CD4-positive, alpha-beta memory T cell (primary cell): ENCODE measurements around the gene B9D1. TPM values are rescaled to one million over a fixed set of nuclear protein-coding genes. Genes with fewer than 3 reads are reported as not detected.

Experiments used
- CTCF ChIA-PET: fragments of 350-600 bp; sonication (Branson Sonifier 250); formaldehyde crosslinking; loops from one replicate; lab custom pipeline; 2021; ENCODE audit warnings: inconsistent platforms; ENCODE audit not compliant: partially characterized antibody; lab: Charles Lee
- POLR2A ChIA-PET: fragments of 350-600 bp; sonication (Branson Sonifier 250); formaldehyde crosslinking; loops from one replicate; lab custom pipeline; 2021; ENCODE audit not compliant: partially characterized antibody; lab: Charles Lee
- DNase-seq, 5 donors: peaks; one replicate each; pipeline versions ENCODE4 v3.0.0 to v3.0.0-alpha.2; 2020 to 2022; ENCODE audit warnings: mixed read lengths in 1 of 5
- H3K27ac ChIP-seq: one replicate; pipeline ENCODE4 v1.7.0; 2013; ENCODE audit warnings: low read depth, low read length
- H3K27me3 ChIP-seq: 2 replicates; pipeline ENCODE4 v1.7.0; 2013; ENCODE audit warnings: mild to moderate bottlenecking, low read length, moderate library complexity; ENCODE audit not compliant: insufficient read depth
- H3K36me3 ChIP-seq: 2 replicates; pipeline ENCODE4 v1.7.0; 2013; ENCODE audit warnings: mild to moderate bottlenecking, low read length, moderate library complexity; ENCODE audit not compliant: insufficient read depth
- H3K4me1 ChIP-seq: 2 replicates; pipeline ENCODE4 v1.7.0; 2013; ENCODE audit warnings: mild to moderate bottlenecking, low read length, moderate library complexity; ENCODE audit not compliant: insufficient read depth
- H3K4me3 ChIP-seq, 2 donors: one replicate each; pipeline ENCODE4 v1.7.0; 2013; ENCODE audit warnings: low read length in 2 of 2, mild to moderate bottlenecking in 1 of 2
- H3K9me3 ChIP-seq, 2 donors: one replicate each; pipeline ENCODE4 v1.7.0; 2013; ENCODE audit warnings: low read length in 2 of 2, control low read depth in 1 of 2; ENCODE audit not compliant: control insufficient read depth in 1 of 2
- H3K27ac Mint-ChIP-seq, 7 donors: one replicate each; pipeline ENCODE4 v1.8.0; 2020 to 2021; ENCODE audit warnings: mixed read lengths in 7 of 7, mild to moderate bottlenecking in 6 of 7, inconsistent platforms in 3 of 7, moderate library complexity in 3 of 7
- H3K27me3 Mint-ChIP-seq, 2 donors: one replicate each; pipeline ENCODE4 v1.8.0; 2020 to 2021; ENCODE audit warnings: mixed read lengths in 2 of 2
- H3K36me3 Mint-ChIP-seq, 2 donors: one replicate each; pipeline ENCODE4 v1.8.0; 2020 to 2021; ENCODE audit warnings: mixed read lengths in 2 of 2, inconsistent platforms in 1 of 2, mild to moderate bottlenecking in 1 of 2
- H3K4me1 Mint-ChIP-seq, 4 donors: one replicate each; pipeline ENCODE4 v1.8.0; 2020 to 2021; ENCODE audit warnings: mixed read lengths in 4 of 4, mild to moderate bottlenecking in 1 of 4
- H3K4me3 Mint-ChIP-seq, 8 donors: one replicate each; pipeline ENCODE4 v1.8.0; 2020 to 2021; ENCODE audit warnings: mixed read lengths in 8 of 8, mild to moderate bottlenecking in 7 of 8, moderate library complexity in 6 of 8, inconsistent platforms in 3 of 8
- H3K9me3 Mint-ChIP-seq, 8 donors: one replicate each; pipeline ENCODE4 v1.8.0; 2020 to 2021; ENCODE audit warnings: mixed read lengths in 8 of 8, mild to moderate bottlenecking in 5 of 8, inconsistent platforms in 3 of 8, moderate library complexity in 1 of 8
- intact Hi-C: fragments of 100-400 bp; cut with micrococcal nuclease; formaldehyde crosslinking; loops from one replicate; pipeline ENCODE4 v1.15.1; 2023
- polyA plus RNA-seq, 2 donors: library from polyadenylated mRNA; unstranded; fragments of 300-500 nt; fragmentation: Illumina TruSeq; gene quantifications; one replicate each; pipeline ENCODE4 v1.2.3, GENCODE V29; 2021
- total RNA-seq, 2 experiments: library from RNA; stranded (reverse); gene quantifications; one replicate each; pipeline ENCODE4 v1.2.3, GENCODE V29; 2021

B9D1 gene
- total and polyA plus RNA-seq, 4 experiments from 2014 or later = 0.29 to 2.8 (median 2.5) TPM; not detected in 1

DNA sequence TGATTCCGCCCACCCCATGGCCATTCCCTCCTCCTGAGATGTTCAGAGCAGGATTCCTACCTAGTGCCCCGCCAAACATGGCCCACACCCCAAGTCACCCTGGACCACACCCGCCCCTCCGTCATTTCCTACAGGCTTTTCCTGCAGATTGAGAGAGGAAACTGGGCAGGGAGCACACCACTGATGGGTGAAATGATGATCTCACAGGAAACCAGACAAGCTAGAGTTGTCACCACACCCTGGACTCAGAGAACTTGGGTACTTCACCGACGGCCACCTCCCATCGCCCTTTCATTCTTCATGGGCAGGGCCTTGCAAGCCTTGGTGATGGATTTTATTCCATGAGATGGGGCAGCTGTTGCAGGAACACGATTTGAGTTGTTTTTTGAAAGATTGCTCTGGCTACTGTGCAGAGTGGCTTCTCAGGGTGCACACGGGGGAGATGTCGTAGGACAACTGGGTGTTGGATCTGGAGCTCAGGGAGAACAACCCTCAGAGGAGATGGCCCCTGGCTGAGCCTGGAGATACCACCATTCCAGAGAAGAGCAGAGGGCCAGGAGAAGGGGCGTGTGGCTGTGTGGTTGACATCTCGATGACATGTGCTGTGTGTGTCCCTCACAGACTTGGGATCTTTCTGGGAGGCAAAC, 7.4 kb upstream of the B9D1 start:
- peak; percentile 45 to 69 (median 65) for DNase-seq

DNA sequence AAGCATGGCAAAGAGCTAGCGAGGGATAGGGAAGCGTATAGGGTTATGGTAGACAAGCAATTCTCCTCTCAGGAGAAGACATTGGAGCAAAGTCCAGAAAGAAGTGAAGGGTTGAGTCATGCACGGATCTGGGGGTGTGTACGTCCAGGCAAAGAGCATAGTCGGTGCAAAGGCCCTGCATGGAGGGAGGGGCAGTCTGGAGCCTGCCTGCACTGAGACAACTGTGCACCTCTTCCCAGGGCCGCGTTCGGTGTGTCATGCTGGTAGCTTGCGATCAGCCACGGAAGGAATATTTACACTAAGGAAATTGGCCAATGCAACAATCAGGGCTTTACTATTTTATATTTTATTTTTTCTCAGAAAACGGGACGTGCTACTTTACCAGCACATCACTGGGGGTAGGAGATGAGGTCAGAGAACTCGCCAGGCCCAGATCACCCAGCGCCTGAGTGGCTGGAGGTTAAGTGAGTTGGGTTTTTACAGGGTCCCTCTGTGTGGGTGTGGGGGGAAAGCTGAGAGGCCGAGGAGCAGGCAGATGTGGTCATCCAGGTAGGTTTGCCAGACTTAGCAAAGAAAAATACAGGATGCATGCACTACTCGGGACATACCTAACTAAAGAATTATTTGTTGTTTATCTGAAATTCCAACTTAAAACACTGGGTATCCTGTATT, 6.7 kb upstream of the B9D1 start:
- H3K9me3 ChIP-seq = no peaks in the 10 kb centered on the region
- no peaks in the 10 kb centered on the region for H3K27me3 ChIP-seq
- Mint-ChIP-seq H3K27me3 (no peaks in the 10 kb centered on the region), H3K36me3 (peaks cover 0 to 2% of the 10 kb centered on the region in 2 donors), H3K9me3 (peaks cover 0 to 2% (median 0%) of the 10 kb centered on the region in 8 donors), H3K27ac (peak overlapping the region; percentile 91 to 99 (median 97)), H3K4me3 (peak overlapping the region in 7 of 8 donors; percentile 37 to 85 (median 82)), H3K4me1 (peaks cover 27 to 56% (median 44%) of the 10 kb centered on the region in 4 donors)
- no peak for DNase-seq
- H3K4me1 ChIP-seq = peaks cover 47% of the 10 kb centered on the region
- H3K27ac ChIP-seq = peak overlapping the region; percentile 37
- no peaks in the 10 kb centered on the region for H3K36me3 ChIP-seq
- no peak overlapping the region for H3K4me3 ChIP-seq
- CTCF ChIA-PET = interaction anchor here (0.9 to 3.3 kb wide), 3 partner anchors 9 to 78 kb away, joined by 4 to 13 read pairs (median 4); partner anchors contain the start of gene MAPK7
- POLR2A ChIA-PET = interaction anchor here (1.0 to 3.8 kb wide), 5 partner anchors 9 to 403 kb away, joined by 3 to 25 read pairs (median 3); partner anchors contain the start of gene MAPK7
- intact Hi-C loops = no loop called here

More for the DNA sequence above, 7.4 kb upstream of the B9D1 start:
- Mint-ChIP-seq H3K4me1 (peaks cover 30 to 58% (median 46%) of the 10 kb centered on the region in 4 donors), H3K9me3 (peaks cover 0 to 2% (median 0%) of the 10 kb centered on the region in 8 donors), H3K36me3 (peaks cover 0 to 2% of the 10 kb centered on the region in 2 donors), H3K27ac (peak overlapping the region; percentile 91 to 99 (median 97)), H3K4me3 (peak overlapping the region; percentile 62 to 85 (median 82)), H3K27me3 (no peaks in the 10 kb centered on the region)
- Histone ChIP-seq H3K36me3 (no peaks in the 10 kb centered on the region), H3K4me1 (peaks cover 47% of the 10 kb centered on the region), H3K27ac (peak overlapping the region; percentile 37), H3K27me3 (no peaks in the 10 kb centered on the region), H3K9me3 (no peaks in the 10 kb centered on the region), H3K4me3 (peak overlapping the region; percentile 8 to 39)
- ChIA-PET POLR2A (interaction anchor here (0.8 to 3.8 kb wide), 6 partner anchors 7 to 402 kb away, joined by 3 to 25 read pairs (median 3); partner anchors contain the start of genes B9D1 and MAPK7), CTCF (interaction anchor here (0.7 to 3.3 kb wide), 3 partner anchors 8 to 78 kb away, joined by 4 to 13 read pairs (median 5); partner anchors contain the start of gene MAPK7)
- intact Hi-C loops = loop anchor here (1.0 to 10.0 kb wide), 2 partner anchors 8 to 515 kb away; partner anchors contain the start of genes MAPK7 and PRPSAP2

DNA sequence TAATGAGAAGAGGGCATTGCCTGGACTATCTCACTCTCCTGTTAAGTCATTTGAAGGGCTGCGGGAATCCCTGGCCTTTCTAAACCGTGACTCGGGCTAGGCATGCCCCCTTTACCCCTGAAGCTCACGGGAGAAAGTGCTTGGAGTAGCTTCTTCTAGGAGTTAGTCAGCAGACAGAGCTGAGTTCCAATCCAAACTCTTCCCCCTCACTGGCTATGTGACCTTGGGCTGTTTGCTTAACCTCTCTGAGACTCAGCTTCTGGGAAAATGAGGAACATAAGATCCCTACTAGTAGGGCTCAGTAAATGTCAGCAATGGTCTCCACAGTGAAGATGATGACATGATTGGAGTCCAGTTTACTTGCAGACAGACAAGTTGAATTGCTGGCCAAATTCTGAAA, 5.7 kb upstream of the B9D1 start:
- Mint-ChIP-seq H3K4me1 (peaks cover 27 to 49% (median 41%) of the 10 kb centered on the region in 4 donors), H3K9me3 (peaks cover 0 to 2% (median 0%) of the 10 kb centered on the region in 8 donors), H3K27ac (peak overlapping the region in 6 of 7 donors; percentile 14 to 97 (median 84)), H3K36me3 (no peaks in the 10 kb centered on the region), H3K4me3 (no peak overlapping the region), H3K27me3 (no peaks in the 10 kb centered on the region)
- CTCF ChIA-PET = interaction anchor here (0.9 to 3.3 kb wide), 2 partner anchors 10 to 79 kb away, joined by 4 to 13 read pairs; partner anchors contain the start of gene MAPK7
- H3K4me1 ChIP-seq = peaks cover 47% of the 10 kb centered on the region
- H3K9me3 ChIP-seq = no peaks in the 10 kb centered on the region
- H3K4me3 ChIP-seq = no peak overlapping the region
- intact Hi-C loops = no loop called here
- no peaks in the 10 kb centered on the region for H3K36me3 ChIP-seq
- DNase-seq = no peak
- H3K27me3 ChIP-seq = no peaks in the 10 kb centered on the region
- H3K27ac ChIP-seq = no peak overlapping the region
- POLR2A ChIA-PET = interaction anchor here (1.2 to 3.8 kb wide), 2 partner anchors 10 to 404 kb away, joined by 3 to 25 read pairs; partner anchors contain the start of gene MAPK7

- peaks cover 23 to 50% (median 35%) of the 10 kb centered on the region in 4 donors for H3K4me1 Mint-ChIP-seq
- no peaks in the 10 kb centered on the region for H3K27me3 Mint-ChIP-seq
- no peaks in the 10 kb centered on the region for H3K36me3 ChIP-seq
- peaks cover 0 to 2% (median 0%) of the 10 kb centered on the region in 8 donors for H3K9me3 Mint-ChIP-seq
- H3K4me3 Mint-ChIP-seq = no peak overlapping the region
- intact Hi-C loops = no loop called here
- ChIA-PET CTCF (interaction anchor here (1.9 to 5.6 kb wide), 4 partner anchors 11 to 396 kb away, joined by 9 to 133 read pairs (median 63); partner anchors contain the start of gene MAPK7), POLR2A (interaction anchor here (2.3 kb wide), 1 partner anchor 12 kb away, joined by 20 read pairs; the partner anchor contains the start of gene MAPK7)
- DNase-seq = no peak
- H3K27ac Mint-ChIP-seq = peak overlapping the region in 6 of 7 donors; percentile 24 to 86 (median 74)
- no peaks in the 10 kb centered on the region for H3K27me3 ChIP-seq
- H3K27ac ChIP-seq = no peak overlapping the region
- peaks cover 37% of the 10 kb centered on the region for H3K4me1 ChIP-seq
- no peak overlapping the region for H3K4me3 ChIP-seq
- no peaks in the 10 kb centered on the region for H3K9me3 ChIP-seq
- H3K36me3 Mint-ChIP-seq = no peaks in the 10 kb centered on the region
These were observed 4.1 kb upstream of the B9D1 start for GRCh38 chr17:19366637-19366972.

DNA sequence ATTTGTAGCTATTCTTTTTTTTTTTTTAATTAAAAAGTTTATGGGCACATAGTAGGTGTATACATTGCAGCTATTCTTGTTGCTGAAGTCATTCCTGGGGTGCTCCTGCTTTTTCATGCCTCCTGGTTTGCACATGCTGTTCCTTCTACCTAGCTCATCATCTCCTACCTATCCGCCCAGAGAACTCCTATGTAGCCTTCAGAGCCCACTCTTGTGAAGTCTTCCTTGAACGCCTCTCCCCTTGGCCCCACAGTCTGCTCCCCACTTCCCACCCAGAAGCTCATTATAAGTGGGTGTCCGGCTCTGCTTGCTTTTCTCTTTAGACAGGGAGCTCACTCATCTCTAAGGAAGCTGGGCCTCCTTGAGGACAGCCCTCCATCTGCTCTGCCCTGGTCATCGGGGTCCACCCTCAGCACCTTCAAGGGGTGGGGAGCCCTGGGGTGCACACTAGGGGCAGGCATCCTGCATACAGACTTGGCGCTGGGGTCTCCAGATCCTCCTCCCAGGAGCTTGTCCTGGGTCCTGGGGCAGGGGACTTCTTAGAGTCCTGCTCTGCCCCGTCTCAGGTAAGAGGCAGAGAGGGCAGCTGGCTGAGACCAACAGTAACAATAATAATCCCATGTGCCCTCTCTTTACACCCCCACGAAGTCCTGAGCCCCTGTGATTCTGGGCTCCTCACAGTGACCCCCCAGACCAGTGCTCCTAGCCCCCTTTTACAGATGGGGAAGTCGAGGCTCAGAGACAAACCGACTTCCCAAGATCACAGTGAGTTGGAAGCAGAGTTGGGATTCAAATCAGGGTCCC, 3.5 kb upstream of the B9D1 start:
- Histone ChIP-seq H3K27me3 (no peaks in the 10 kb centered on the region), H3K36me3 (no peaks in the 10 kb centered on the region), H3K9me3 (no peaks in the 10 kb centered on the region), H3K4me3 (no peak overlapping the region), H3K27ac (no peak overlapping the region), H3K4me1 (peaks cover 31% of the 10 kb centered on the region)
- Mint-ChIP-seq H3K4me3 (no peak overlapping the region), H3K4me1 (peaks cover 22 to 50% (median 31%) of the 10 kb centered on the region in 4 donors), H3K36me3 (no peaks in the 10 kb centered on the region), H3K9me3 (peaks cover 0 to 2% (median 0%) of the 10 kb centered on the region in 8 donors), H3K27me3 (no peaks in the 10 kb centered on the region), H3K27ac (peak overlapping the region in 5 of 7 donors; percentile 10 to 86 (median 75))
- CTCF ChIA-PET = interaction anchor here (0.7 to 5.6 kb wide), 8 partner anchors 12 to 400 kb away, joined by 3 to 133 read pairs (median 10); partner anchors contain the start of gene MAPK7
- POLR2A ChIA-PET = interaction anchor here (0.6 to 2.3 kb wide), 2 partner anchors 12 to 507 kb away, joined by 3 to 20 read pairs; partner anchors contain the start of gene MAPK7
- intact Hi-C loops = no loop called here
- DNase-seq = no peak

GRCh38 chr17:19365499-19365817, 2.9 kb upstream of the B9D1 start:
- Mint-ChIP-seq H3K36me3 (no peaks in the 10 kb centered on the region), H3K4me1 (peaks cover 19 to 44% (median 26%) of the 10 kb centered on the region in 4 donors), H3K4me3 (no peak overlapping the region), H3K27ac (peak overlapping the region in 2 of 7 donors; percentile 10 to 83), H3K27me3 (no peaks in the 10 kb centered on the region), H3K9me3 (peaks cover 0 to 2% (median 0%) of the 10 kb centered on the region in 8 donors)
- CTCF ChIA-PET = interaction anchor here (0.7 to 5.6 kb wide), 8 partner anchors 12 to 401 kb away, joined by 3 to 133 read pairs (median 10); partner anchors contain the start of gene MAPK7
- Histone ChIP-seq H3K36me3 (no peaks in the 10 kb centered on the region), H3K4me1 (peaks cover 25% of the 10 kb centered on the region), H3K27me3 (no peaks in the 10 kb centered on the region), H3K9me3 (no peaks in the 10 kb centered on the region), H3K27ac (no peak overlapping the region), H3K4me3 (no peak overlapping the region)
- POLR2A ChIA-PET = interaction anchor here (0.6 to 2.3 kb wide), 4 partner anchors 9 to 506 kb away, joined by 3 to 20 read pairs (median 3); partner anchors contain the start of gene MAPK7
- intact Hi-C loops = no loop called here
- no peak for DNase-seq
